HCEC 1CT (cell line): ENCODE results near the gene TRIO.
"Not testable (repeated sequence)": the region's sequence is repeated elsewhere in the genome, so short reads cannot be mapped to it uniquely, and the experiment has no call there.

Experiments
- DNase-seq: peaks from one replicate; pipeline ENCODE4 v3.0.0-alpha.2; 2017

The TRIO gene

GRCh38 chr5:14421851-14422250 is 278.7 kb downstream of the TRIO start:
- DNase-seq, result no peak

GRCh38 chr5:14424011-14424685 is 281.0 kb downstream of the TRIO start:
- no peak for DNase-seq

DNA sequence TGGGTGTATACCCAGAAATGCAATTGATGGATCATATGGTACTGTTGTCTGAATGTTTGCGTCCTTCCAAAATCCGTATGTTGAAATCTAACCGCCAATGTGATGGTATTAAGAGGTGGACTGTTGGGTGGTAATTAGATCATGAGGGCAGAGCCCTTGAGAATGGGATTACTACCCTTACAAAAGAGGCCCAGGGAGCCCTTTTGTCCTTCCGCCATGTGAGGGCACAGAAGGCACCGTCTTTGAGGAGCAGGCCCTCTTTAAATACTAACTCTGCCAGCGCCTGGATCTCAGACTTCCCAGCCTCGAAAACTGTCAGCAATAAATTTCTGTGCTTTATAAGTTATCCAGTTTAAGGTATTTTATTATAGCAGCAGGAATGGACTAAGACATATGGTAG is 282.4 kb downstream of the TRIO start:
- no peak for DNase-seq

DNA sequence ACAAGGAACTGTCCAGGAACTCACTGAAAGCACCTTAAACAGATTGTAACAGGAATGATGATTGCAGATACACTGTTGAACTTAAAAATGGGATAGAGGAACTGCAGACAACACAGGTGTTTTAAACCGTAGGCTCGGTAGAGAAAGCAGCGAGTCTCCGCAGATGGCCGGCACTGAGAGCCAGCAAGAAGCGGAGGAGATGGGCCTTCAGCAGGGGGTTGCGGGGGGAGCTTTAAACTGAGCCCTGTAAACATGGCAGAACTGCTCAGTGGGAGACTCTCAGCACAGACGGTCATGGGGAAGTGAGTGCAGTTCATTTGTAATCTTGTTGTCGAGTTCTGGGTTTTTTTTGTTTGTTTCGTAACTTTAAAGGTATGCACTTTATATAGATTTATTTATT is 283.4 kb downstream of the TRIO start:
- no peak for DNase-seq

DNA sequence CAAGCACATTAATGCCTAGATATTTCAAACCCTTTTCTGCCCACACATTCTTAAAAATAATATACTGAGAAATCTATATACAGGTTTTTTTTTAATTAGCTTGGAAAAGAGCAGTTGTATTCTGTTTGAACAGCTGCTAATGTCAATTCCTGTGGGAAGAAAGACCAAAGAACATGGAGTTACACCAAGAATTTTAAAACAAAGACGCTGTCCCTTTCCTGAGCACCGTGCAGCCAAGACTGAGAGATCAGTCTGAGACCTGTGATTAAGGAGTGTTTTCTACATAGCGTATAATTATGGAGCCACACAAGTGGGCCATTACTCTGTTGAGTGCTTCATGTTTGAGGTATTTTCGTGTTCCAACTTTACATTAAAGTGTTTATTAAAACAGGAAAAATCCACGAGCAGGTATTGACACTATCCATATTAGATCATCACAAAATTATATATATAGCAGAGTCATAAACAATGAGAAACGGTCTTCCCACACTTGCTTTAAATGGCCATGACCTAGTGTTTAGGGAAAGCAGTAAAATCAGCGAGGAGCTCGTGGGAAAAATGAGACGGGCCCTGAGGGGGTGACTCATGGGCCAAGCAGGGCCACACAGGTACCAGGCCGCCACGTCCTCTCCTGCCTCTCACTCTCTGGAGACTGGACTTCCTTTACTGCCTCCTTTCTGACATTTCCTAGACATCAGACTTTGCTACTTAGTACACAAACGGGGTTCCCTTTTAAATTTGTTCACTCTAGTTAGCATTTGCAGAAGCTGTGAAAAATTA is 285.4 kb downstream of the TRIO start:
- no peak for DNase-seq

DNA sequence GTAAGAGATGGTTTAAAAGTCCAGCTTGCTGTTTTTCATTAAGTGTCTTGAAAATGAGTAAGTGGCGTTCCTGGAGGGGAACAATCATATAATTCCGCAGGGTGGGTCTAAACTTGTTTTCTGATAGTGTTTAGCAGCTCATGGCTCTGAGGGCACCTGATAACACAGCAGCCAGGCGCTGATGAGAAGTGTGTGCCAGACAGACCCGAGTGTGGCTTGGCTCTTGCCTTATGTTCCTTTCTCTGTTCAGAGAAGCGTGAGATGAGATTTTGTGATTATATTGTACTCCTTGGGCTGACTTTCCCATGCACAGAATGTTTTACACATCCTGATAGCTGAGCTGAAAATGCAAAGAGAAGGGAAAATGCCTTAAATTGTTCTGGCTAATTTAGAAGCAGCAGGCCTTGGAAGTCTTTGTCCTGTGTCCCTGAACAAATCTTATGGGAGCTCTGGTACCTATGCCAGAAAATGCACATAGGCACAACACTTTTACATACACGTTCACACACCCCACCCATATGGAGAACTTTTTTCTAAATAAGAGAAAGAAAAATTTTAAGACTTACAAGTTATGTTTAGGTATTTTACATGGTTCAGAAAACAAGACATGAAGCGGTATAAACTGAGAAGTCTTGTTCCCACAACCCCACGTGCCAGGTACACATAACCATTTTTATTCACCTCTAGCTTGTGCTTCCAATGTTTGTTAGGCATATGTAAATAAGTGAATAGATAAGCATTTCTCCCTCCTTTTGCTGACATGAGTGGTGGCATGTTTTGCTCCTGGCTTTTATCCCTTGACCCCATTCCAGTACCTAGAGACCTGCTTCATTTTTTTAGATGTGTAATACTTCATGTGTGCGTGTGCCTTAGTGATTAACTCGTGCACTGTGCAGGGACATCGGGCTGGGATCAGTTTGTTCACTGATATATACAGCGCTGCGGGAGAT is 286.2 kb downstream of the TRIO start:
- no peak for DNase-seq

DNA sequence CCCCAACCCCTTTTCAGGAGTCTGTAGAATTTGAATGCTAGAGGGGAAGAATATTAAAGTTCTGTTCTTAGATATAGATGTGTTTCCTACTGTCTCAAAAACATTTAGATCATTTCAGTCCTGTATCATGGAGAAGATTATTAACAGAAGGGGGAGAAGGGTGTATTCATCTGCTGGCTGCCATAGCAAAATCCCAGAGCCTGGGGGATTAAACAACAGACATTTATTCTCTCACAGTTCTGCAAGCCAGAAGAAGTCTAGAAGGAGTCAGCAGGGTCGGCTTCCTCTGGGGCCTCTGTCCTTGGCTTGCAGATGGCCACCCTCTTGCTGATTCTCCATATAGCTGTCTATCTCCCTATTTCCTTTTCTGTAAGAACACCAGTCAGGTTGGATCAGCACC is 288.4 kb downstream of the TRIO start:
- no peak for DNase-seq

- DNase-seq, result no peak
Measured at GRCh38 chr5:14432931-14433589, 289.9 kb downstream of the TRIO start.

DNA sequence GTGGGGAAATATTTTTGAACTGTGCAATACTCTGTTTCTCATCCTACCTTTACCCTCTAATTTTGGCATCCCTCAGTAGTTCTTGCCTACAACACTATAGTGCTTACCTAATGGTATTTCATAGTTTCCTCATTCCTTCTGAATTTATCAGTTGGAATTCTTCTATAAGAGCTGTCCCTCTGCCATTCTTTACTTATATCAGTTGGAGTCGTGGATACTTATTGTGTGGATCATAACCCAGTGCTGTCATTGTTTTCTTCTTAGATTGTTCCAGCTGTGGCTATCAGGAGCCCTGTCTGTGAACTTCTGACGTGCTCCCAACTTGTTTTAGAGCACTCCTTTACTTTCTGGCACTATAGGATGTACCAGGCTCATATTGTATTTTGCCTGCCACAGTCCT is 292.3 kb downstream of the TRIO start:
- DNase-seq, result no peak

- not testable (repeated sequence) for DNase-seq
Measured at GRCh38 chr5:14436122-14436521, 293.0 kb downstream of the TRIO start.

DNA sequence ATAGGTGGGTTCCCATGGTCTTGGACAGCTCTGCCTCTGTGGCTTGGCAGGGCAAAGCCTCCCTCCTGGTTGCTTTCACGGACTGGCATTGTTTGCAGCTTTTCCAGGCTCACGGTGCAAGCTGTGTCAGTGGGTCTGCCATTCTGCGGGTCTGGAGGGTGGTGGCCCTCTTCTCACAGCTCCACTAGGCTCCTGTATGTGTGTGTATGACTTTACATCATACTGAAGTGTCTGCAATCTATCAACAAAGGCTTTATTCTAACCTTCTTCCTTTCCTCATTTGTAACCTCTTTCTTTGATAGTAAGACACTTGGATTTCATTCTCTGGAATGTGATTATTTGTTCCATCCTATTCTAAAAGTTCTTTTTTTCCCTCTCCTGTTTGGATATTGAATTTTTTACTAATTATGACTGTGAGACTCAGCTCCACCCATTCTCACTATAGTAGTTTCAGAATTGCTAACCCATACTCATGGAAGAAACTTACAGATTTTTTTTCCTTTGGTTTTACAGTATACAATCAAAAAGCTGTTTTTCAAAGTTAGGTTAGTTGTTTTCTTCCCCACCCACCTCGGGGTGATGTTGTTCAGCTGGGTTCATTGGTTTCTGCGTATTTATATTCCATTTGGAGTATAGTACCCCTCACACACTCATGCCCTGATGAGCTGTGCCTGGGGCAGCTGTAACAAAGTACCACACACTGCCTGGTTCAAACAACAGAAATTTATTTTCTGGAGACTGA is 293.8 kb downstream of the TRIO start:
- DNase-seq, result no peak

DNA sequence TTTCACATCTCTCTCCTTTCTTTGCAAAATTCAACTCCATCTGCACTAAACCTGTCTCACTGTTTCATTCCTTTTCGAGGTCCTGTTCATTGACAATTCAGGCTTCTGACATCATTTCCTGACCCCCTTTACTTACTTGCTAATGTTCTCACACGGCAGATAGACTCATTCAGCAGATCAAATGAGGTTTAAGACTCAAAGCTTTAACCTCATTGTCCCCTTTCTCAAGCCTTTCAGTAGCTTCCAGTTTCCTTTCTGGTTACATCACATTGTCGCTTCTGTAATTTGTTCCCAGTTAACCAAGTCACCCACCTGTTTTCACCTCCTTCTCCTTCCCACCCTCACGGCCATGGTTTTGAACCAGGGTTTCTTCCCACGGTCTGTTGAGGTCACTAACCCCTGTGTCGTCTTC is 295.1 kb downstream of the TRIO start:
- no peak for DNase-seq

- DNase-seq, result no peak
Measured at GRCh38 chr5:14439087-14439871, 296.1 kb downstream of the TRIO start.

- DNase-seq, result no peak
Measured at GRCh38 chr5:14440223-14440581, 297.1 kb downstream of the TRIO start.

DNA sequence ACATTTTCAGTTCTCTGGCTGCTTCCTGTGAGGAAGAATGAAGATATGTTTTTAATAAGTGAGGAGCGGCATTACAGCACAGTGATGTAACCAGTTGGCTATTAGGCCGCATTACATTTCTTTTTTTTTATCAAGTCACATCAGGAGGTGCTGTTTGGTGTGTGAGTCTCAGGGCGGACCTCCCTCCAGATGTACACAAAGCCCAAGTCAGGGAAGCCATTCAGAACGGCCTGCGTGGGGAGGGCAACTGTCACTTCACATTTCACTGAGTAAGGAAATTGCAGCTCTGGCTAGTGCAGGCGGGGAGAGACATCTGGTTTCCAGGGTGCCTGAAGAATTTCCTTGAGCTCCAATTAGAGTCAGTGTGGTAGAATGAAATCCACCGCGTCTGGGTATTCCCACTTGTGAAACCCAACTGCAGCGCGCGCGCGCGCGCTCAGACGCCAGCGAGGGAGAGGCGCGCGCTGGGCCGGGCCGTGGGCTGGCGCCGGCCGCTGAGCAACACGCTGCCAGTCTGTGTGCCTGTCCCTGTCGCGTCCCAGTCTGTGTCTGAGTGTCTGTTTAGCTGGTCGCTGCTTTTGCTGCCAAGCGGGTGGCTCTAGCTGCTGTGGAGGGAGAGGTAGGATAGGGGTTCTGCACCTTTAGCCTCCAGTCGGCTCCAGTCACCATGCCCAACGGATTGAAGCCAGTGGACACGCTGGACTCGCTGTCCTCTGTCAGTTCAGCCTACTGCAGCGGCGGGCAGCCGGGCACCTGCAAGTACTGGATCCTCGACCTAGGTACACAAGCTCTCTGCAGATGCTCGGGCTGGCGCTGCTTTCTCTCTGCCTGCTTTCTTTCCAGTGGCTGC is 297.7 kb downstream of the TRIO start:
- DNase-seq, result peak; percentile 91

DNA sequence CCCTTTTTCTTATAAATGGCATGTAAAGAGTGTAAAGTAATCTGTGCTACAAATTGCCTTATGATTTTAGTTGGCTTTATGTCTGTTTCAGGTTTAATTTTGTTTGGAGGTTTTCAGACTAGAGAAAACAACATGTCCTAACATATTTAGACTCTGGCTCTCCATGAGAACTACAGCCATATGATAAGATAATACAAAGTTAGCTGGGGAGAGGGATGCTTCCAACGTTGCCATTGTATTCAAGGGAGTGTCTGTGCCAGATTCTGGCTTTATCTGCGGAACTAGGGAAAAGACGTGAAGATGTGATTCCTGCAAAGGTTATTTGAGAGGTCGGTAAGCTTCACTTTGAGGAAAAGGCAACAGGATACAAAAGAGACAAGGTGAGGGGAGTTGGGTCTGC is 298.5 kb downstream of the TRIO start:
- no peak for DNase-seq

DNA sequence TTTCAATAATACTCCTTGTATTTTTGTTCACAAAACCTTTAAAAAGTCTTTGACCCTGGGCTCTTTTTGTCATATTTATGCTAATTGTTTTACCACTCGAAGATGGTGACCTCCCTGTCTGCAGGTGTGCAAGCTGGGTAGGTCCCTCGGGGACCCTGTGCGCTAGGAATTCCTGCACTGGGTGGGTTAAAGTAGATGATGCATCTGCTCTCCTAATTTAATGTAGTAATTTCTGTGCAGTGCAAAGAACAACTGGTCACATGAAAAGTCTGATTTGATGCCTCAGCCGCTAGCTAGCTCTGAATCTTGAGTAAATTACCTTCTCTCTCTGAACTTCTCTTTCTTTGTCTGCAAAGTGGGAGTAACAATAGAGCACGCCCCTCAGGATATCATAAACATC is 299.4 kb downstream of the TRIO start:
- no peak for DNase-seq

DNA sequence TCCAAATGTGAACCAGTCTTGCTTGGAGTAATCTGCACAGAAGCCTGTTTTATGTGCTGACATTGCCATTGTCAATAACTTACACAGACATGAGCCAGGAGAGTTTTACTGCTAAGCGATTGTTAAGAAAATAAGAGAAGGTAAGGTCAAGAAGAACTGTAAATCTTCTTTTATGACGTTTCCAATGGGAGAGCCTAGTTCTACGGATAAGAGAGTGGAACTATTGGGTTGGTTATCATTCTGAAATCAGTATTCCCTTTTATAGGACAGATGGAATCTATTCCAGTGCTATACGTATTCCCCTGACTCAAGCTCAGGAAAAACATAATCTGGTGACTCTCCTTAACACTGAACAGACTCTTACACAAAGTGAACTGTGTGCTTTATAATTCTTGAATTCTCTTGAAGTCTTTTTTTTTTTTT is 300.5 kb downstream of the TRIO start:
- DNase-seq, result no peak

- no peak for DNase-seq
Measured at GRCh38 chr5:14444161-14444560, 301.0 kb downstream of the TRIO start.

- peak; percentile 63 for DNase-seq
Measured at GRCh38 chr5:14445013-14445412, 301.9 kb downstream of the TRIO start.
